WTC11 (cell line): Measurements from ENCODE around the gene MAP3K10. TPM values are rescaled to one million over a fixed set of nuclear protein-coding genes. Genes with fewer than 3 reads are reported as not detected.

Source experiments
- ATAC-seq: fragments of 200-7000 bp; cut with Tn5 transposase; 2 replicates; pipeline ENCODE4 v1.10.0; 2021; ENCODE audit warnings: mild to moderate bottlenecking, moderate library complexity
- CTCF ChIA-PET: fragments of 300-600 bp; sonication (Branson Sonifier 250); formaldehyde crosslinking; loops from one replicate; lab custom pipeline; 2021; ENCODE audit warnings: antibody characterized with exemption; lab: Charles Lee
- POLR2A ChIA-PET: fragments of 350-600 bp; sonication (Branson Sonifier 250); formaldehyde crosslinking; loops from one replicate; lab custom pipeline; 2021; ENCODE audit warnings: antibody characterized with exemption; lab: Charles Lee
- DNase-seq: peaks from one replicate; pipeline ENCODE4 v3.0.0; 2021; ENCODE audit warnings: low spot score
- H3K27ac Mint-ChIP-seq: 2 replicates; pipeline ENCODE4 v1.8.0; 2021; ENCODE audit warnings: mixed read lengths
- H3K27me3 Mint-ChIP-seq: 2 replicates; pipeline ENCODE4 v1.8.0; 2021; ENCODE audit warnings: low read depth, mild to moderate bottlenecking, moderate library complexity, mixed read lengths
- H3K36me3 Mint-ChIP-seq: 2 replicates; pipeline ENCODE4 v1.8.0; 2021; ENCODE audit warnings: mixed read lengths
- H3K4me1 Mint-ChIP-seq: 2 replicates; pipeline ENCODE4 v1.8.0; 2022; ENCODE audit warnings: mixed read lengths
- H3K4me3 Mint-ChIP-seq: 2 replicates; pipeline ENCODE4 v1.8.0; 2021; ENCODE audit warnings: mild to moderate bottlenecking, moderate library complexity, mixed read lengths
- H3K9me3 Mint-ChIP-seq: 2 replicates; pipeline ENCODE4 v1.8.0; 2021; ENCODE audit warnings: mixed read lengths
- CREB1 ChIP-seq: sonication (generic); formaldehyde crosslinking; IDR thresholded peaks from 2 replicates; pipeline ENCODE4 v1.8.0; 2023; ENCODE audit warnings: mild to moderate bottlenecking, missing genetic modification reagents
- CTCF ChIP-seq: fragments of 200-600 bp; IDR thresholded peaks from 2 replicates; pipeline ENCODE4 v1.8.0; 2022; ENCODE audit warnings: antibody characterized with exemption
- GTF2I ChIP-seq: fragments of 250-450 bp; sonication (Bioruptor Pico); conservative IDR thresholded peaks from 2 replicates; pipeline ENCODE4 v1.4.0; 2021; ENCODE audit warnings: mild to moderate bottlenecking
- HMGA2 ChIP-seq: fragments of 250-450 bp; sonication (Bioruptor Pico); IDR thresholded peaks from 2 replicates; pipeline ENCODE4 v1.4.0; 2021; ENCODE audit warnings: mild to moderate bottlenecking, moderate library complexity
- HMGXB4 ChIP-seq: sonication (generic); formaldehyde crosslinking; IDR thresholded peaks from 2 replicates; pipeline ENCODE4 v1.8.1; 2023; ENCODE audit warnings: mild to moderate bottlenecking, moderate library complexity, missing genetic modification reagents
- NR1H2 ChIP-seq: sonication (generic); formaldehyde crosslinking; IDR thresholded peaks from 2 replicates; pipeline ENCODE4 v1.9.0; 2021; ENCODE audit warnings: mild to moderate bottlenecking, moderate library complexity, missing genetic modification reagents
- PRDM15 ChIP-seq: sonication (generic); formaldehyde crosslinking; IDR thresholded peaks from 2 replicates; pipeline ENCODE4 v1.8.0; 2022; ENCODE audit warnings: missing genetic modification reagents
- PRRX2 ChIP-seq: fragments of 250-450 bp; sonication (Bioruptor Pico); IDR thresholded peaks from 2 replicates; pipeline ENCODE4 v1.8.0; 2021; ENCODE audit warnings: mild to moderate bottlenecking
- RORB ChIP-seq: fragments of 250-450 bp; sonication (Bioruptor Pico); IDR thresholded peaks from 2 replicates; pipeline ENCODE4 v1.9.0; 2021; ENCODE audit warnings: mild to moderate bottlenecking
- TP53 ChIP-seq: sonication (generic); formaldehyde crosslinking; IDR thresholded peaks from 2 replicates; pipeline ENCODE4 v1.8.1; 2023; ENCODE audit warnings: mild to moderate bottlenecking, missing genetic modification reagents
- ZNF138 ChIP-seq: sonication (generic); formaldehyde crosslinking; conservative IDR thresholded peaks from 2 replicates; pipeline ENCODE4 v1.8.1; 2022; ENCODE audit warnings: mild to moderate bottlenecking, moderate library complexity, missing genetic modification reagents
- total RNA-seq: library from RNA; stranded (reverse); gene quantifications from 3 replicates; pipeline ENCODE4 v1.2.3, GENCODE V29; 2021
- TF ChIP-seq, protein P1 (sequence below): fragments of 250-450 bp; sonication (Bioruptor Pico); IDR thresholded peaks from 2 replicates; pipeline ENCODE4 v1.9.0; 2021; ENCODE audit warnings: mild to moderate bottlenecking, borderline replicate concordance
- TF ChIP-seq, protein P2 (sequence below): sonication (generic); formaldehyde crosslinking; IDR thresholded peaks from 2 replicates; pipeline ENCODE4 v1.8.1; 2023; ENCODE audit warnings: mild to moderate bottlenecking, missing genetic modification reagents, moderate library complexity

Gene MAP3K10
- total RNA-seq, 1 experiment from 2014 or later, result 23.5 TPM

DNA sequence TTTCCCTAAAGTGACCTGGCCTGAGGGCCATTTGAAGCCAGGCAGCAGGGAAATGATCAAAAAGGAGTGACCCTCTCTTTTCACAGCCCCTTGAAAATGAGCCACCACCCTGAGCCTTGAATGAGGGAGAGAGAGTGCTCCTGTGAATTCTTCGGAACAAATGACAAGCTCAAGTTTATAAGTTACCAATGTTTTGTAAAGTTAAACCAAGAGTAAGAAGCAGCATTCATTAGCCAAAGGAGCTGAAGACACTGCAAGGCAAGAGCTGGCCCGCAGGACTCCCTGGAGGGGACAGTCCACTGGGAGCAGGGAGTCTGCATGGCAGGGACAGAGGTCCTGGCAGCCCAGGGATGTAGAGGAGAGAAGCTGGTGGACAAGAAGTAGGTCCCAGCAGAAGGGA is 52.0 kb downstream of the MAP3K10 start:
- Mint-ChIP-seq H3K9me3 (no peaks in the 10 kb centered on the region), H3K27ac (peak overlapping the region; percentile 24; the same call in 1 of the 2 replicates), H3K4me3 (no peak overlapping the region), H3K36me3 (peaks cover 16% of the 10 kb centered on the region; the same call in 1 of the 2 replicates), H3K27me3 (no peaks in the 10 kb centered on the region), H3K4me1 (peaks cover 3% of the 10 kb centered on the region; the same call in 1 of the 2 replicates)
- no peak for ATAC-seq
- ChIA-PET CTCF (interaction anchor here (0.7 kb wide), 1 partner anchor 460 kb away, joined by 3 read pairs; no protein-coding TSS in a partner anchor), POLR2A (no interaction called here)
- DNase-seq, result no peak
- TF ChIP-seq PRDM15 (CRISPR knock-in tag), result no peak
- TF ChIP-seq NR1H2 (CRISPR knock-in tag), result no peak
- TF ChIP-seq HMGA2 (CRISPR knock-in tag), result no peak
- no peak for TF ChIP-seq PRRX2
- no peak for TF ChIP-seq TP53 (CRISPR knock-in tag)
- no peak for TF ChIP-seq CTCF
- TF ChIP-seq, protein P1, sequence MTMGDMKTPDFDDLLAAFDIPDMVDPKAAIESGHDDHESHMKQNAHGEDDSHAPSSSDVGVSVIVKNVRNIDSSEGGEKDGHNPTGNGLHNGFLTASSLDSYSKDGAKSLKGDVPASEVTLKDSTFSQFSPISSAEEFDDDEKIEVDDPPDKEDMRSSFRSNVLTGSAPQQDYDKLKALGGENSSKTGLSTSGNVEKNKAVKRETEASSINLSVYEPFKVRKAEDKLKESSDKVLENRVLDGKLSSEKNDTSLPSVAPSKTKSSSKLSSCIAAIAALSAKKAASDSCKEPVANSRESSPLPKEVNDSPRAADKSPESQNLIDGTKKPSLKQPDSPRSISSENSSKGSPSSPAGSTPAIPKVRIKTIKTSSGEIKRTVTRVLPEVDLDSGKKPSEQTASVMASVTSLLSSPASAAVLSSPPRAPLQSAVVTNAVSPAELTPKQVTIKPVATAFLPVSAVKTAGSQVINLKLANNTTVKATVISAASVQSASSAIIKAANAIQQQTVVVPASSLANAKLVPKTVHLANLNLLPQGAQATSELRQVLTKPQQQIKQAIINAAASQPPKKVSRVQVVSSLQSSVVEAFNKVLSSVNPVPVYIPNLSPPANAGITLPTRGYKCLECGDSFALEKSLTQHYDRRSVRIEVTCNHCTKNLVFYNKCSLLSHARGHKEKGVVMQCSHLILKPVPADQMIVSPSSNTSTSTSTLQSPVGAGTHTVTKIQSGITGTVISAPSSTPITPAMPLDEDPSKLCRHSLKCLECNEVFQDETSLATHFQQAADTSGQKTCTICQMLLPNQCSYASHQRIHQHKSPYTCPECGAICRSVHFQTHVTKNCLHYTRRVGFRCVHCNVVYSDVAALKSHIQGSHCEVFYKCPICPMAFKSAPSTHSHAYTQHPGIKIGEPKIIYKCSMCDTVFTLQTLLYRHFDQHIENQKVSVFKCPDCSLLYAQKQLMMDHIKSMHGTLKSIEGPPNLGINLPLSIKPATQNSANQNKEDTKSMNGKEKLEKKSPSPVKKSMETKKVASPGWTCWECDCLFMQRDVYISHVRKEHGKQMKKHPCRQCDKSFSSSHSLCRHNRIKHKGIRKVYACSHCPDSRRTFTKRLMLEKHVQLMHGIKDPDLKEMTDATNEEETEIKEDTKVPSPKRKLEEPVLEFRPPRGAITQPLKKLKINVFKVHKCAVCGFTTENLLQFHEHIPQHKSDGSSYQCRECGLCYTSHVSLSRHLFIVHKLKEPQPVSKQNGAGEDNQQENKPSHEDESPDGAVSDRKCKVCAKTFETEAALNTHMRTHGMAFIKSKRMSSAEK, result no peak
- no peak for TF ChIP-seq RORB (CRISPR knock-in tag)
- no peak for TF ChIP-seq ZNF138 (CRISPR knock-in tag)
- TF ChIP-seq, protein P2, sequence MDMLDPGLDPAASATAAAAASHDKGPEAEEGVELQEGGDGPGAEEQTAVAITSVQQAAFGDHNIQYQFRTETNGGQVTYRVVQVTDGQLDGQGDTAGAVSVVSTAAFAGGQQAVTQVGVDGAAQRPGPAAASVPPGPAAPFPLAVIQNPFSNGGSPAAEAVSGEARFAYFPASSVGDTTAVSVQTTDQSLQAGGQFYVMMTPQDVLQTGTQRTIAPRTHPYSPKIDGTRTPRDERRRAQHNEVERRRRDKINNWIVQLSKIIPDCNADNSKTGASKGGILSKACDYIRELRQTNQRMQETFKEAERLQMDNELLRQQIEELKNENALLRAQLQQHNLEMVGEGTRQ (CRISPR knock-in tag), result no peak
- no peak for TF ChIP-seq GTF2I (CRISPR knock-in tag)
- no peak for TF ChIP-seq CREB1
- no peak for TF ChIP-seq HMGXB4 (CRISPR knock-in tag)
